B cell (primary cell): ENCODE results near the gene USP49.

Experiments
- CTCF ChIP-seq: fragments of 200-600 bp; IDR thresholded peaks from one replicate; pipeline ENCODE4 v1.8.0; 2022; ENCODE audit warnings: antibody characterized with exemption, mild to moderate bottlenecking
- EZH2 ChIP-seq: IDR thresholded peaks from 2 replicates; pipeline ENCODE4 v1.6.1; 2012; ENCODE audit warnings: borderline replicate concordance, low read depth, mild to moderate bottlenecking, moderate library complexity, low read length; ENCODE audit not compliant: insufficient read depth, poor library complexity, severe bottlenecking

- TF ChIP-seq CTCF, result no peak
- TF ChIP-seq EZH2, result no peak
Measured at GRCh38 chr6:41914869-41915530, 19.8 kb upstream of the USP49 start.
